Measurements from ENCODE around the gene PAX5. TPM values are rescaled to one million over a fixed set of nuclear protein-coding genes. Genes with fewer than 3 reads are reported as not detected.

The PAX5 gene
- polyA plus RNA-seq, 4 donors: 0.07 to 0.42 (median 0.16) TPM

DNA sequence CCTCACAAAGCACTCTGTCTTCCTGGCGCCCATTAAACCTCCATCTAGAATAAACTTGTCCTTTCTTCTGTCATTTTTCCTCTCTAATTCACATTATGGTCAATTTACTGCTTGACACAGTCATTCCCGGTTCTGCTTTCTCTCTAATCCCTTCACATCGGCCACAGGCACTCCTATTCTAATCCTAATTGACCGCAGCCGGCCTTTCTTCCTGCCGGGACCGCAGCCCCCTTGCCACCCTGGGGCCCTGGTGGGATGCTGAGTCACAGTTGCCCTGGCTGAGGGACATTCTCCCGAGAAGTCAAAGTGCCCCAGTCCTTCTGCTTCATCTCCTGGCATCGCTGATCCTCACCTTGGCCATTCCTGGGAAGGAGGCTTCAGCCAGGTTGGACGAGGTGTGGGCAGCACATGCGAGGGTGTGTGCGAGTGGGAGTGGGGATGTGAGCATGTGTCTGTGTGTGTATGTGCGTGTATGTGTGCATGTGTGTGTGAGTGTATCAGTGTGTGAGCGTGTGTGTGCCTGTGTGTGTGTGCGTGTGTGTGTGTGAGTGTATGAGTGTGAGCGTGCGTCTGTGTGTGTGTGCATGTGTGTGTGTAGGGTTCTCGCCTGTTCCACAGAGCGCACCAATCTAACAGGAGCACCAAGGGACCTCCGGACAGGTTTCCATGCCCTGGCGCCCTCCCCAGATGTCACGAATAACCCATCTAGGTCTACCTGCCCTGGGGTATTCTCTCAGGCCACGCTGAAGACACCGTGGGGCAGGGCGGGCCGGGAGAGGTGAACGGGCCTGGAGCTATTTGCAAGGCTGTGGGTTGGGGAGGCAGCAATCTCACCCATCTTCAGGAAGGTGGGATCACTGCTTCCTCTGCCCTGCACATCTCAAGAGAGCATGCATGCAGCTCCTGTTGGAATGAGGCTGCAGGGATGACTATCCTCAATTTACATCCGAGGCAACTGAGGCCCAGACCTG, 191.2 kb downstream of the PAX5 start:
- no peak for DNase-seq (ENCODE audit: low read depth in 4 of 4, low spot score in 3 of 4)

- no peak for DNase-seq (ENCODE audit: low read depth in 4 of 4, low spot score in 3 of 4)
These were observed 193.1 kb downstream of the PAX5 start for GRCh38 chr9:36840898-36841536.

- no peak for DNase-seq (ENCODE audit: low read depth in 4 of 4, low spot score in 3 of 4)
These were observed 194.8 kb downstream of the PAX5 start for GRCh38 chr9:36839131-36839885.

GRCh38 chr9:36837431-36838405, 196.3 kb downstream of the PAX5 start:
- DNase-seq (ENCODE audit: low read depth in 4 of 4, low spot score in 3 of 4): no peak

GRCh38 chr9:36836486-36836885, 197.6 kb downstream of the PAX5 start:
- no peak for DNase-seq (ENCODE audit: low read depth in 4 of 4, low spot score in 3 of 4)

- DNase-seq (ENCODE audit: low read depth in 4 of 4, low spot score in 3 of 4): no peak
These were observed 198.6 kb downstream of the PAX5 start for GRCh38 chr9:36835271-36835996.

DNA sequence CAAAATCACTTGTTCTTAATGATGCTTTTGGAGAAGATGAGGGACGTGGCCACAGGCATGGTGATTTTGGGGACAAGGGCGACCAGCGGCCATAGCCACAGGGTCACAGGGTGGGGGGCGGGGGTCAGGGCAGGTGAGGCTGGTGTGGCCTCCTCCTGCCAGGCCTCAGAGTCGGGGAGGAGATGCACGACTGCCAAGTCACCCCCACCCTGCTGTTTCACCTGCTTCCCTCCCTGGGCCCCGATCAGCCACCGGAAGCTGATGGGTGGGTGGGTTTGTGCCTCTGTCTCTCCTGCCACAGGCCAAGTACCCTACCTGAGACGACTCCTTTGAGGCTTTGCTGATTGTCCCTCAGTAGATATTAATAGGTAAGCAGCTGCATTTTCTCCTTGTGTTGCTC, 199.3 kb downstream of the PAX5 start:
- no peak for DNase-seq (ENCODE audit: low read depth in 4 of 4, low spot score in 3 of 4)

DNA sequence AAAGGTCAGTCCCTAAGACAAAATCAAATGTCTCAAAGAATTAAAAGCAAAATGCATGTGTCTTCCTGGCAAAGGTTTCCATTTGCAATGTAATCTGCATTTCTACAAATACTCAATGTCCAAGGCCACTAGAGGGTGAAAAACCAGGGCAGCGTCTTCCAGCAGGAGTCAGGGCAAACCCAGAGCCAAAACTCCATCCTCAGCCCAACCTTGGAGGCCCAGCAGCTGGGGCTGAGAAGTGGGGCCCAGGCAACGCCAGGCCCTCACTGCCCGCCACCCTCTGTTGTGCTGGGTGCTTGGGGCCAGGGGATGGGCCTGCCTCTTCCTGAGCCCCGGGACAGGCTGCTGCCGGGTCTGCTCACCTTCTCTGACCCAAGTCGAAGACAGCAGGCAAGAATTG, 200.1 kb downstream of the PAX5 start:
- DNase-seq (ENCODE audit: low read depth in 4 of 4, low spot score in 3 of 4): no peak

- DNase-seq (ENCODE audit: low read depth in 4 of 4, low spot score in 3 of 4): no peak
These were observed 201.8 kb downstream of the PAX5 start for GRCh38 chr9:36832164-36832795.

- no peak for DNase-seq (ENCODE audit: low read depth in 4 of 4, low spot score in 3 of 4)
These were observed 202.5 kb downstream of the PAX5 start for GRCh38 chr9:36831381-36832161.

DNA sequence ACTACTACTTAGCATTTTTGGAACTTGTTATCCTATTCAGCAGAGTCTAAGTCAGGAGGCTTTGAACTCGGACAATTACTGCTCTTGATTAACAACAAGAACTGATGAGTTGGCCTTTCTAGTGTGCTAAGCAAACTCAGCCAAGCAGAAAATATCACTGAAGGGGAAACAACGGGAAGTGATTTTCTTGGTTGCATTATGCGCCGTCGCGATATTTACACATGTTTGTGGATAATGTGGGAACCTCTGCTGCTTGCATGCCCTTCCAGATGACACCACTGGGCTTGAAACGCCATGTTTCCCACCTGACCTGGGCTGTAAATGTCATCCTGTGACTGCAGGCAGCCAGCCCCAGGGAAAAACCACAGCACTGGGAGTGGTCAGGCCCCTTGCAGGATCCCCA, 205.5 kb downstream of the PAX5 start:
- no peak for DNase-seq (ENCODE audit: low read depth in 4 of 4, low spot score in 3 of 4)

DNA sequence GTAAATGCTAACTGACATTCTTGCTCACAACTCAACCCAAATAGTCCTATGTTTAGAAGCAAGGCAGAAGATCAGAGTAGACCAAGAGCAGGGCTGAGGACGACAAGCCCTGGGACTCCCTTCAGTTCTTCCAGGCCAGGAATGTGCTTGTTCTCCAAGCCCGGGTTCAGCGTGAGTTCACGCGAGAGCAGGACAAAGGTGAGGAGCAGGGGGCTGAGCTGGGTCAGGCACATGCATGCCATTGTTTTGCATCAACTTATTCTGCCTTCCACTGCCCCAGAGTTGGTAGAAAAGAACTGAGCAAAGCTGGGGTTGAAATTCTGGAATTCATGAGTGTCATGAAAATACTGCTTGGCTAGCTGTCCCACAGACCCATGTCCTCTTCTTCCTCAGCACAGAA, 206.5 kb downstream of the PAX5 start:
- no peak for DNase-seq (ENCODE audit: low read depth in 4 of 4, low spot score in 3 of 4)

- DNase-seq (ENCODE audit: low read depth in 4 of 4, low spot score in 3 of 4): no peak
These were observed 207.5 kb downstream of the PAX5 start for GRCh38 chr9:36826581-36826980.

GRCh38 chr9:36825179-36825578, 208.9 kb downstream of the PAX5 start:
- DNase-seq (ENCODE audit: low read depth in 4 of 4, low spot score in 3 of 4): no peak

DNA sequence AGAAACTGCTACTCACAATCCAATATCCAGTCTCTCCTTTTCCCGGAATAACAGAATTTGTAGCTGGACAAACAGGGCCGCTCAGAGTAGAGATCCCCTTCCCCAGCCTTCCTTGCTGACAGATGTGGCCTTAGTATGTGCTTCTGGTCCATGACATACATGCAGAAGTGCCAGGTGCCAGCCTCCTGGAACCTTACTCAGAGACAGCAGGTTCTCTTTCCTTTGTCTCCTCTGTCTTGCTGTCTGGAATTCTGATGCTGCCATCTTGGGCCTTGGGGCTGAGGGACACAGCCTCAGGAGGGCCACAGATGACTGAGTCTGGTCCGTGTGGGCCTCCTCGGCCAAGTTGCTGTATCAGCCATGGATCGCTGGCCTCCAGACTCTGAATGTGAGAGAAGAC, 210.1 kb downstream of the PAX5 start:
- DNase-seq (ENCODE audit: low read depth in 4 of 4, low spot score in 3 of 4): no peak

GRCh38 chr9:36823466-36823865, 210.6 kb downstream of the PAX5 start:
- DNase-seq (ENCODE audit: low read depth in 4 of 4, low spot score in 3 of 4): no peak

- DNase-seq (ENCODE audit: low read depth in 4 of 4, low spot score in 3 of 4): no peak
These were observed 211.9 kb downstream of the PAX5 start for GRCh38 chr9:36822201-36822600.

GRCh38 chr9:36820392-36820861, 213.6 kb downstream of the PAX5 start:
- DNase-seq (ENCODE audit: low read depth in 4 of 4, low spot score in 3 of 4): no peak
